Activated T-cell treated with anti-CD3 and anti-CD28 coated beads for 24 hours (primary cell): Measurements from ENCODE around the gene YAP1.

Experiments
- DNase-seq: peaks from one replicate; pipeline ENCODE4 v3.0.0-alpha.2; 2020; ENCODE audit warnings: low read depth

The YAP1 gene

DNA sequence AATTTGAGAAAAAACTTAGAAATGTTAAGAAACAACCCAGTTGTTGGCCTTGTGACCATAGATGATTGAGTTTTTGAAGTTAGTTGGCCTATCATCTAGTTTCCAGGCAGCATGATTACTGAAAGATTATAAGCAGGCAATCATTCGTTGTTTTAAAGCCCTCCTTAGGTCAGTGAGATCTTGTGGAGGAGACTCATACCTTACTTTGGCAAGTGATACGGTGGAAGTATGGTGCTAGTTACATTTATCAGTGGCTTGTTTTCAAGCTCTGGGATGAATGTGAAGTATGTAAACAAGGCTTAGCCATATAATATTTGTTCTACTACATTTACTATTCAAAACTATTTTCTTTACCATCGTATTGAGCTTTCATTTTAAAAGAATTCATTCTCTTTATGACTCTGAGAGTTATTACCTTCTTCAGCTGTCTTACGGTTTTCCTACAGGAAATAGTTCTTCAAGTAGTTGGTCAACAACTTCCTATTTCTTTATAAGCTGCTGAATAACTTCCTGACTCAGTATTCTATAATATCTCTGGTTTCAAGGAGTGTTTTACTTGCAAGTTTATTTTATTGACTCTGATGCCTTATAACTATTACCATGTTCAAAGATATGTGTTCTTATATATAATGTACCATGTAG is 7.3 kb downstream of the YAP1 start:
- no peak for DNase-seq

DNA sequence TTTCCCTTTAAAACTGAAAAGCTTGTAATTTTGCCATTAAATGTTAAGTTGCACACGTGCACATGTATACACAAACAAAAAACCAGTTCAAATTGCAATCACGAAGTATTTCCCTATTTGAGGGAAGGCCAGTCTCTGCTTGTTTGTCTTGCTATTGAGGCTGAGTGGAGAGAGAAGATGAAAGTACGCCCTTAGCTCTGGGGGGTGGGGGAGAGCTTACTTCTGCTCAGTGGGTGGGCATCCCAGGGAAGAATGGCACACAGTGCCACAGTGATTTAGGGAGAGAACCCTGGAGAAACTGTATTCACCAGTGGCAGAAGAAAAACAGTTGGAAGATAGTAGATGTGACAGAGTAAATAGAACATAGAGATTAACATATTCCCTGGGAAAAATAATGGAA is 8.7 kb downstream of the YAP1 start:
- no peak for DNase-seq

DNA sequence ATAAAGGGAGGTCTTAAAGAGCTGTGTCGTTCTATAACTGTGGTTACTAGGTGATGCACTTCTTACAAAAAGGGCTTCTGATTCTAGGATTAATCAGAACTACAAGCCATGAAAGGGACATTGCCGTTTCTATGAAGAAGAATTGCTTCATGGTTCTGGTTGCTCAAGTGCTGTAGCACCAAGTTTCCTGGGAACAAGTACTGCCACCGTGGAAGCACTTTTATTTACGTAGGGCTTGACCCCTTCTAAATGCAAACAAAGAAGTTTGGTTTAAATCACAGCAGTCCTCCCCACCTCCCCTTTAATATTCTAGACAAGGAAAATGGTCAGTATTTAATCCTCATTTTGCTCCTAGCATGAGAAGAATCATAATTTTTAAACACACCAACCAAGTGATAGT is 9.8 kb downstream of the YAP1 start:
- no peak for DNase-seq

DNA sequence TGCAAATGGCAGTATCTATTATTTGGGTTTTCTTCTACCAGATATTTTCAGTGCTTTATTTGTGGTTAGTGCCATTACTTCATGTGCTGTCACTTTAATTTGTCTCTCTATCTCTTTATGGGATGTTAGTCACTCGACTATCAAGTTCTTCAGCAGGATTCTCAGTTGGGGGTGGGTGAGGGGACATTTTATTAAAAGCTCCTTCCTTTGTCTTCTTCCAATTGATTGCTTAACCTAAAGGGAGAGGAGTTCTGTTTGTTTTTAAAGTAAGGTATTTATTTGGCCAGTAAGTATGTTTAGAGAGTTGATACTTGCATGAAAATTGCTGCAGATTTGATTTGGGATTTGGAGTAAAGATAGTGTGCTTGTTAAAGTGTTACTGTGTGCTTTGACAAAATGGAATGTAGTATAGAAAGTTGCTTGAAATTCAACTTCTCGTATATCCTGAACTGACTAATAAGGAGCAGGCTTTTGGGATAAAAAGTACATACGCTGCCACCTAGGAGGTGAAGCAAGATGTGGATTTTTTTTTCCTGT is 10.3 kb downstream of the YAP1 start:
- no peak for DNase-seq

DNA sequence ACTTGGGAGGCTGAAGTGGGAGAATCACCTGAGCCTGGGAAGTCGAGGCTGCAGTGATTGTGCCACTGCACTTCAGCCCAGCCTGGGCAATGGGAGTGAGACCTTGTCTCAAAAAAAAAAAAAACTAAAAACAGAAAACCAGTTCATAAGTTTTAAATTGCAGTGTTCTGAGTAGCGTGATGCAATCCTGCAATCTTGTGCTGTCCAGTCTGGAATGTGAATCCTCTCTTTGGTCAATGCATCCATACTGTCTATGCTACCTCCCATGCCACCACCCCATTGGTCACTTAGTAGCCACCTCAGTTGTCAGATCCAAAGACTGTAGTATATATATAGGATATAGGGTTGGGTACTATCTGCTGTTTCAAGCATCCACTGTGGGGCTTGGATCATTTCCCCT is 11.1 kb downstream of the YAP1 start:
- DNase-seq: no peak

DNA sequence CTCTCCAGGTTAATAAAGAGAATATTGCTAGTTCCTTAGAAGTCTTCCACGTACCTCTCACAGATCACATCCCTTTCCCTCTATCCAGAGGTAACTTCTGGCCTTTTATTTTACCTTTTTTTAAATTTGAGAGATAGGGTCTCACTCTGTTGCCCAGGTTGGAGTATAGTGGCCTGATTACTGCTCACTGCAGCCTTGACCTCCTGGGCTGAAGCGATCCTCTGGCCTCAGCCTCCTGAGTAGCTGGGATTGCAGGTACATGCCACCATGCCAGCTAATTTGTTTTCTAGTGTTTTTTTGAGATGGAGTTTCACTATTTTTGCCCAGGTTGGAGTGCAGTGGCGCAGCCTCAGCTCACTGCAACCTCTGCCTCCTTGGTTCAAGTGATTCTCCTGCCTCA is 24.4 kb downstream of the YAP1 start:
- DNase-seq: no peak

DNA sequence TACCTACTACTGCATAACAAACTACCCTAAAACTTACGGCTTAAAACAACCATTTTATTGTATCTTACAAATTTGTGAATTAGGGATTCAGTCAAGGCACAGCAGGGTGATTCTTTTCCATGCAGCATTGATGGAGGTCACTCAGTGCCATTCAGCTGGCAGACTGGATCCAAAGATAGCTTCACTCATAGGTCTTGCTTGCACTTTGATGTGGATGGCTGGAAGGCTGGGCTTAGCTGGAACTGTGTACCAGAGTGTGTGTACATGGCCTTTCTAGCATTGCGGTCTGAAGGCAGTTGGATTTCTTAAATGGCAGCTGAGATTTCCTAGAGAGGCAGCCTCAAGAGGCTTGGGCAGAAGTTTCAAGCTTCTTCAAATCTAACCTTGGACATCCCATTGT is 25.0 kb downstream of the YAP1 start:
- no peak for DNase-seq

DNA sequence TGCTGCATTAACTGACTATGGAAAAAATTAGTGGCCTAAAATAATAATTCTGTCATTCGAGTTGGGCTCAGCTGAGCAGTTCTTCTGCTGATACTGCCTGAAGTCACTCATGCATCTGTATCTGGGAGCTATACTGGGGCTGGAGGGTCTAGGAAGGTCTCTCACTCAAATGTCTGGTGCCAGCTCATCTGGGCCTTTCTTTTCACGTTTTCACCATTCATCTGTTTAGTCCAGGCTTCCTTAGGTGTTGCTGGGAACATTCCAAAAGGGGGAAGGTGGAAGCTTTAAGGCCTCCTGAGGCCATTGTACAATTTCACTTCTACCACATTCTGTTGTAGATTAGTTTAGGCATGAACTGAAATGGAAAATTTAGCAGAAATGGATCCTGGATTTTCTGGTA is 28.0 kb downstream of the YAP1 start:
- DNase-seq: no peak

DNA sequence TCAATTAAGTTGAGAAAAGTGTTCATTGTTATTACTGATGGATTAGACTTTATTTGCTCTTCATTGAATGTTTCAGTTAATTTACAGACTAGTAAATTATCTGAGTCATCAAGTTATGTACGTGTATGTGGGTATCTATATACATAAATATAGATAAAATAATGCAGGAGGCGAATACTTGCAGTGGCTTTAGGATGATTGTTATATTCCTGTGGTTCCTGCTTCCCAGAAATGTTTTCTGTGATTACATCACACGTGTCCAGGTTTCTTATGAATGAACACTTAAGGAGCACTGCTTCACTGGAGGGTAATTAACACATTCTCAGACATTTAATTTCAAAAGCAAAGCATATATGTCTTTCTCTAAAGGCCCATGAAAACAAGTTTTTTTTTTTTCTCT is 28.4 kb downstream of the YAP1 start:
- DNase-seq: no peak

DNA sequence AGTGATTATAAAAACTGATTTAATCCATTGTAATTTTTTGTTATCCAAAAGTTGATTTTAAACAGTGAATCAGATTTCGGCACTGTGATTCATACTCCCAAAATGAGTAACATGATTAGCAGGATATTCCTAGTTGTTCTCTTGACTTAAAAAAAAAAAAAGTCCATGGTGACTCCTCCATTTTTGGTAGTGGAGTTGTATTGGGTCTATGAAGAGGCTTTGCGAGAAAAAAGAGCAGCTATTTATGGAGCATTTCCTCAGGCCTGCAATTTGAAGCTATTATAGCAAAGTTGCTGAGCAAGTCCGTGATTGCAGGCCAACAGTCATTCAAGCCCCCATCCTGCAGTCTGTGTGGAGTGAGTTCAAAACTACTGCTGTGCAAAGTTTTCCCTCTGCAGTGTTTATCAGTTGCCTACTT is 28.8 kb downstream of the YAP1 start:
- DNase-seq: no peak

DNA sequence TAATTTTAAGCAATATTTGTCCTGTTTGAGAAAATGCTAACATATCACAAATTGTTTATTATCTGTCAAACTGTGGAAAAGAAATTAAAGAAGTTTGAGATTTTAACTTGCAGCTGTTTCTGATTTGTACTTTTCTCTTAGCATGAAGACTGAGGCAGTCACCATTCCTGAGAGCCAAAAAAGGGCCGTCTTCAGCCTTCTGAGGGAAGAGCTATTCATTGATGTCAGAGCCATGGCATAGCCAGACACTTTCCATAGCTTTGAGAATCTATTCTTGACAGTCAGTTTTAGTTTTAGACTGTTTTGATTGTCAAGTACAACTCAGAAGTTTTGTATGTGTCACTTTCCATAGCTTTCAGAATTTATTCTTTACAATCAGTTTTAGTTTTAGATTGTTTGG is 32.1 kb downstream of the YAP1 start:
- DNase-seq: no peak

DNA sequence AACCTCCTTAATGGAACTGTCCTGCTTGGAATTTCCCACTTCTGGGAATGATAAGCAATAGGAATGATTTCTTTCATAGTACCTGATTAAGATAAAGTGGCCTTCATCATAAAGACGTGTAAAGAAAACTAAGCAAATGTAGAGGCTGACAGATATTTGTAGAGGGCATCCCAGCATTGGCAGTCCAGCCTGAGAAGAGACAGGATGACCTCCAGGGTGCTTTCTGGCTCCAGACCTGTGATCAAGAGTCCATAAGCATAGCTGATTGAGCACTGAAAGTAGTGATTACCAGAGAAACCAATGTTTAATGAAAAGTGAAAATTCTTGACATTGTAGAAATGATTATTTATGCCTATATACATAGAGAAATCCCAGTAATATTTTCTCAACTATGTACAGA is 33.6 kb downstream of the YAP1 start:
- DNase-seq: no peak

DNA sequence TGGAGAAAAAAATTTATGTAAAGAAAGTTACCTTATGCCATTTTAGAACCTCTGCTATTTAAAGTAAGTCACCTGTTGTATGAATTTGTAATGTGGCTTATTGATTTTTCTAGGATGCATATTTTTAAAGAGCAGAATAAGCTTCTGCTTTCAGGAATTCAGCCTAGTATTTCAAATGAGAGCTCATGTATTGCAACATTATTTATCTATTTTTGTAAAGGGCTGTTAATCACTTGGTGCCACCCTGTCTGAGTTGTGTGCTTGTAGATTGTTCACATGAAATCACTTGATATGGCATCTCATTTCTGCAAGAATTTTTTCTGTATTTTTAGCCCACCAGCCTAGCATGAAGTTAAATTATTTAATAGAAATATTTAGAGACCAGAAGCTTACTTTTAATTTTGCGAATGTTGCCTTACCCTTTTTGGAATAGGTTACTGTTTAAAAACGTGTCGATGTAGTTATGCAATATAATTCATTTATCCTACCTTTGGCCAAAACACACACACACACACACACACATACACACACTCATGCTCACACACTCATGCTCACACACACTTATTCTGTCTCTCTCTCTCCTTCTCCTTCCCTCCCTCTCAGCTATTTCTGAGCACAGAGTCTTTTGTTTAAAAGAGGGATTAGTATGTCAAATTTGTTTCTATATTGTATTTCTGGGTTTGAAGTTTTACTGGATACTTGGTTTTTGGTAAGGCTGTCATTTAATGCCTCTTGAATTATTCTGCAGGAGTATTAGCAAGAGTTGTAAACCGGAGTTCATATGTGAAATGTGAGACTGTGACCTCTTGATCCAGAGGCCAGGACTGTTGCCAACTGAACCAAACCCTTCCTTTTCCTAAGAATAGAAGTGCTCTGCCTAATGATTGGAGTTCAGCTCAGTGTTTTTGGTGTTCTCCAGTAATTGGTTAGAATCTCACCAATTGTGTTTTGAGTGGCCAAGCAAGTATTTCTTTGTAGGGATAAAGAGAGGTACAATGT is 34.4 kb downstream of the YAP1 start:
- DNase-seq: no peak

DNA sequence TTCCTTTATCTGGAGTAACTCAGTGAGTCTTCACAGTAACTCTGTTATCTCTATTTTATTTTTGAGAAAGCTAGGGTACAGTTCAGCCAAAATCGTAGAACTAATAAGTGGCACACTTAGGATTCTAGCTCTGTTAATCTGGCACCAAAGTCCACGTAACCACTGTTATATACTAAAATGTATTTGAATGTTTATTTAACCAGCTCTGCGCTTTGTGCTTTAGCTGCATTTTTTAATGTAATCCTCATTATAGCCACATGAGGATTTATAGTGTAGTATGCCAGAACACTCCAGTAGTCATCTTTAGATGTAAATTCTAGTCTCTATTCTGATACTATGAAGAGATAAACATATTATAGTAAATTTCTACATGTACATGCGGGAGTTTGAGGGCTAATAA is 36.8 kb downstream of the YAP1 start:
- DNase-seq: no peak

DNA sequence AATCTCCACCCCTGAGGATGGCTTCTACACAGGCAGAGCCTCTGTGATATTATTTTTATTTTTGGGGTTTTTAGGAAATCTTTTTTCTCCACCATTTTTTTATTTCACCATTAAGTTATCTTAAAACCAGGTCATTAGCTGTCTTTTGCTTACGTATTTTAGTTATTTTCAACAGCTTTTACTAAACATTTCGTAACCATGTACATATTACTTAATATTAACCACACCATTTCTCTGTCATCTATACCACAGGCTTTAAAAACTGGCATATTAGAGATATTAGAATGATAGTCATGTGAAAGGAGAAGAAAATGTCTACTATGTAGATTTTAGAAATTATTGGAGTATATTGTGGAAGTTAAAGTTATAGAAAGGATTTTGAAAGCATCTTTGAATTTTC is 37.4 kb downstream of the YAP1 start:
- no peak for DNase-seq

DNA sequence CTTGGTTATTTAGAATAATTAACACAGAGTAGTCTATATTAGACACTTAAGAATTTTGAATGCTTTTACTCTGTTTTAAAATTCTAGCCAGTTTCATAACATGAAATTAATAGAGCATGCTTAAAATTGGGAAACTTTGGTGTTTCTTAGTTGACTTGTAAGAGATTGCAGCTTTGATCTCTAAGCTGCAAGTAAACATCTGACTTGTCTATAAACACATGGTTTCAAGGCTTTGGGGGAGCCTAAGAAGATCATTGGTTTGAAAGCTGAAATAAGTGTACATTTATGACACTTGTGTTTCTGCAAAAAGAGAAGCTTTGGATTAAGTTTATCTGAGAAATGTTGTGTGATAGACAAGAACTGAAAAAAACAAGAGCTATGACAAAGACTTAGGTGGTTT is 37.8 kb downstream of the YAP1 start:
- no peak for DNase-seq

DNA sequence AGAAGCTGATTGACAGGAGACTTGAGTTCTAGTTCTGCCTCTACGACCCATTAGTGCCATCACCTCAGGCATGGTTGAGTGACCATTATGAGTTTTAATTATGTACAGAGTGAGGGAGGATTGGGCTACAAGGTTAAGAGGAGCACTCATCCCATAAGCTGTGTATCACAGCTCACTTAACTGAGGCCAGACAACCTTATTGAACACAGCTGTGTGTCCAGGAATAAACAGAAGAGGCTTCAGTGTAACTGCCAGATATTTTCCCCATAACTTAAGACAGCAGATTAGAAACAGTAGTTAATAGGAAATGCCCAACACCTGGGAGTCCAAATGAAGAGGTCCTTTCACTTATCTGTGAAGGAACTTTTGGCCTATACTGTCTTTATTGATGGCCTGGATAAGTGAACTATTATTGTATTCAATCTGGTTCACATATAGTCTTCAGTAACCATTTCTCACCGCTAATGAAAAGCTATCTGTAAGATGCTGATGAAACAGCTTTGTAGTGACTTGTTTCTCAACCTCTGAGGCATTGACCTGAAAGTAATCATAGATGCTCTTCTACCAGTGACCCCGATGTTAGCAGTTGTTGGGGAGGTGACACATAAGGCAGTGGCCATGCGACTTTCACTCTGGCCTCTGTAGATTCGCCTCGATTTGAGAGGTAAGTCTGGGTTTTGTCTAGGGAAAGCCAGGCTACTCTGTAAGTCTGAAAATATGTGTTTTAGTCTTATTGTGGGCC is 41.7 kb downstream of the YAP1 start:
- DNase-seq: no peak

DNA sequence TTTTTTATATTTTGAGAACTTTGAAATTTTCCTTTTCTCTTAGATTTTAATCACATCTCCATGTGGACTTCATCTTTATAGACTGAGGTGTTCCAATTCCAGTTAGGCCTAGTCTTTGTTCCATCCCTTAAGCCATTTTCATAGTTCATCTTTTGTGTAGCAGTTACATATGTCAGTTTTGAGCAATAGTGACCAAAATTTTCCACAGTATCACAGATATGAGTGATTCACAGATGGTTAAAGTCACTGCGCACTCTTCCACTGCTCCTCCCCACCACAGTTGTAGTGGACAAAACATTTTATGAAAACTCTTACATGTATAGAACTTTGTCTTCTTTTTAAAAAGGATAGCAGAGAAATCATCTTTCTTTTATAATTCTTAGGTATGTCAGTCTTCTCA is 42.8 kb downstream of the YAP1 start:
- DNase-seq: no peak

DNA sequence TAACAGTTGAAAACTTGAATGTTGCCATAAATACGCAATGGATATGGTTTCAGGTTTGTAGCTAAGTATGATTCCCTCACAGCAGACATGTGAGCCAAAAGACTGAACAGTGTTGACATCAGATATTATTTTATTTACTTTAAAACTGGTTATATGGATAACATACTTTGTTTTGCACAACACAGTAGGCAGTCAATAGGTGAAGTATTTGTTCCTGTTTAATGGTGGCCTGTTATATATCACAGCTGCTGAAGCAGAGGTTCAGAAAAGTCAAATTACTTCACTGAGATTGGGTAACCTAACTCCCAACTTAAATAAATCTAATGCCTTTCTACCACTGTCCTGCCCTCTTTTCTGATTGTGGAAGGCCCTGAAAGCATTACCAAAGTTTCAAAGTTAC is 44.6 kb downstream of the YAP1 start:
- DNase-seq: no peak

DNA sequence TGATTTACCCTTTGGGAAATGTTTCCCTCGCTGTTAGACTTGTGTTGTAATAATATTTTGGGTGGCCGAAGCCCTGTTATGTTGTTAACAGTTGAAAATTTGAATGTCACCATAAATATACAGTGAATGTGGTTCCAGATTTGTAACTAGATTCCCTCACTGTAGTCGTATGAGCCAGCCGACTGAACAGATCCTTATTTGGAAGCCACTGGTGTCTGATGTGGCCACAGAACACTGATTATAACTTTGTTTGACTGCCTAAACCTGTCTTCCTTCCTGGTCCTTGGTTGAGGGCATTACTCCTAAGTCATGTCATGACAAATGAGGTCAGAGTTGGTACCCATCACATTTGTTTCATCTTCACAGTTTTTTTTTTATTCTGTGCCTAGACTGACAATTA is 45.4 kb downstream of the YAP1 start:
- no peak for DNase-seq

DNA sequence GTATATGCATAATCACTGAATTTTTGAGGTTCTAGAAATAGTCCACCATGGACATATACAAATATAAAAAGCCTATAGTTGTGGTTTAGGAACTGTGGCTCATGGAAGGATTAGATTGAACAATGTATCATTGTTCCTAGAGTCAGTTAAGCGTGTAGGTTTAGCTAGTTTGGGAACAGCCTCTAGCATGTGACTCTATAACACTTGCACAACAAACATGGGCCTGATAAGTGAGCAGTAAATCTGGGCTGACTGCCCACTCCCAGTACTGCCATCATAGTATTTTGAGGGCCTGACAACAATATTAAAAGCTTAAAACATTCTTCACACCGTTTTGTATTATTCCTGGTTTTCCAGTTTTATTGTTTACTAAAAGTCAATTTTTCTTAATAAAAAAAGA is 47.0 kb downstream of the YAP1 start:
- DNase-seq: no peak

DNA sequence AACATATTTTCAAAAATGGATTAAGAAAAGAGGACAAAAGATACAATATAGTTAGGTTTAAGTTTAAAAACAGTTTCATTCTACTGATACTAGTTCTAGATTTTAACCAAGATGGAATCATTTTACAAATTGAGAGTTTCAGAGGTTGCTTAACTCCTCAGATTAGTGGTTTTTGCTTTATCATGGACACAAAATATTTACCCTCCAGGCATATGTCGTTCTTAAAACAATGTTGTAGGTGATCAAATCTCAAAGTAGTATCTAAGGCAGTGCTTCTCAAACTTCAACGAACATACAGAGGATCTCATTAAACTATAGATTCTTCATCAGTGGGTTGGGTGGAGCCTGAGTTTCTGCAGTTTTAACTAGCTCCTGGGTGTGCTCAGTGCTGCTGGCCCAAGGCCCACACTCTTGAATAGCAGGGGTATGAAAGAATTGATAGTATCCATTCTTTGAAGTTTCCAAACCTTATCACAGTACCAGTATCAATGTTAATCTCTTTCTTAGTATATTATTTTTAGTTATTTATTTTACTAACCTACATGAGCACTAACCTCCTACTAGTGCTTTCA is 48.0 kb downstream of the YAP1 start:
- no peak for DNase-seq
